Stimulated activated CD4-positive, alpha-beta T cell treated with anti-CD3 and anti-CD28 coated beads, TNF-alpha, amount 100 ng/mL, for 1 hour (primary cell): Measurements from ENCODE around the gene SULT1C4.
"Not testable (repeated sequence)": the region's sequence is repeated elsewhere in the genome, so short reads cannot be mapped to it uniquely, and the experiment has no call there.

Experiments
- DNase-seq, 3 donors: peaks; one replicate each; pipeline ENCODE4 v3.0.0-alpha.2; 2020; ENCODE audit warnings: low read depth in 3 of 3, low spot score in 1 of 3

Gene SULT1C4

GRCh38 chr2:108412995-108413710 is 35.4 kb downstream of the SULT1C4 start:
- no peak for DNase-seq

- no peak for DNase-seq
These were observed 35.9 kb downstream of the SULT1C4 start for GRCh38 chr2:108413711-108414095.

GRCh38 chr2:108414256-108414876 is 36.6 kb downstream of the SULT1C4 start:
- no peak for DNase-seq

- DNase-seq, result no peak
These were observed 37.2 kb downstream of the SULT1C4 start for GRCh38 chr2:108414945-108415344.

GRCh38 chr2:108417254-108417653 is 39.5 kb downstream of the SULT1C4 start:
- DNase-seq, result no peak

- DNase-seq, result no peak
These were observed 40.7 kb downstream of the SULT1C4 start for GRCh38 chr2:108418416-108418815.

- DNase-seq, result no peak
These were observed 45.3 kb downstream of the SULT1C4 start for GRCh38 chr2:108423067-108423466.

- DNase-seq, result no peak
These were observed 45.9 kb downstream of the SULT1C4 start for GRCh38 chr2:108423502-108424251.

GRCh38 chr2:108428286-108429009 is 50.7 kb downstream of the SULT1C4 start:
- no peak for DNase-seq

GRCh38 chr2:108435578-108435977 is 57.8 kb downstream of the SULT1C4 start:
- DNase-seq, result not testable (repeated sequence)

- no peak for DNase-seq
These were observed 59.2 kb downstream of the SULT1C4 start for GRCh38 chr2:108436976-108437375.
